Measurements from ENCODE around the gene KIAA0753. TPM values are rescaled to one million over a fixed set of nuclear protein-coding genes. Genes with fewer than 3 reads are reported as not detected.

KIAA0753 gene
- total RNA-seq, 2 donors from 2014 or later = 16.0 to 29.7 TPM

- Mint-ChIP-seq H3K4me1 (ENCODE audit: low read depth in 2 of 2) (no peaks in the 10 kb centered on the region), H3K9me3 (no peaks in the 10 kb centered on the region), H3K36me3 (no peaks in the 10 kb centered on the region), H3K4me3 (no peak overlapping the region), H3K27me3 (peaks cover 0 to 9% of the 10 kb centered on the region in 2 donors), H3K27ac (no peak overlapping the region)
- ATAC-seq = peak; percentile 37 to 61
- no peak for DNase-seq (ENCODE audit: low spot score)
Observed at GRCh38 chr17:6546069-6546718, 94.3 kb downstream of the KIAA0753 start.

- Mint-ChIP-seq H3K4me3 (no peak overlapping the region), H3K9me3 (no peaks in the 10 kb centered on the region), H3K36me3 (no peaks in the 10 kb centered on the region), H3K4me1 (ENCODE audit: low read depth in 2 of 2) (no peaks in the 10 kb centered on the region), H3K27me3 (peaks cover 0 to 10% of the 10 kb centered on the region in 2 donors), H3K27ac (no peak overlapping the region)
- DNase-seq (ENCODE audit: low spot score) (no peak), ATAC-seq (no peak)
Observed at GRCh38 chr17:6545291-6545690, 95.2 kb downstream of the KIAA0753 start.

GRCh38 chr17:6544011-6544370 is 96.5 kb downstream of the KIAA0753 start:
- Mint-ChIP-seq H3K27ac (no peak overlapping the region), H3K27me3 (peaks cover 0 to 8% of the 10 kb centered on the region in 2 donors), H3K4me1 (ENCODE audit: low read depth in 2 of 2) (no peaks in the 10 kb centered on the region), H3K9me3 (no peaks in the 10 kb centered on the region), H3K36me3 (no peaks in the 10 kb centered on the region), H3K4me3 (no peak overlapping the region)
- no peak for ATAC-seq
- no peak for DNase-seq (ENCODE audit: low spot score)

- Mint-ChIP-seq H3K27me3 (peaks cover 0 to 5% of the 10 kb centered on the region in 2 donors), H3K27ac (no peak overlapping the region), H3K36me3 (no peaks in the 10 kb centered on the region), H3K9me3 (no peaks in the 10 kb centered on the region), H3K4me3 (no peak overlapping the region), H3K4me1 (ENCODE audit: low read depth in 2 of 2) (no peaks in the 10 kb centered on the region)
- peak in 1 of 2 donors; percentile 6 for ATAC-seq
- DNase-seq (ENCODE audit: low spot score) = no peak
Observed at GRCh38 chr17:6543079-6544010, 97.2 kb downstream of the KIAA0753 start.

GRCh38 chr17:6542577-6542976 is 97.9 kb downstream of the KIAA0753 start:
- H3K36me3 Mint-ChIP-seq = no peaks in the 10 kb centered on the region
- H3K4me1 Mint-ChIP-seq (ENCODE audit: low read depth in 2 of 2) = no peaks in the 10 kb centered on the region
- DNase-seq (ENCODE audit: low spot score) (no peak), ATAC-seq (no peak)
- no peak overlapping the region for H3K4me3 Mint-ChIP-seq
- no peak overlapping the region for H3K27ac Mint-ChIP-seq
- H3K9me3 Mint-ChIP-seq = no peaks in the 10 kb centered on the region
- peaks cover 0 to 5% of the 10 kb centered on the region in 2 donors for H3K27me3 Mint-ChIP-seq

GRCh38 chr17:6541886-6542285 is 98.6 kb downstream of the KIAA0753 start:
- ATAC-seq (no peak), DNase-seq (ENCODE audit: low spot score) (no peak)
- Mint-ChIP-seq H3K9me3 (no peaks in the 10 kb centered on the region), H3K27me3 (peaks cover 0 to 5% of the 10 kb centered on the region in 2 donors), H3K4me1 (ENCODE audit: low read depth in 2 of 2) (no peaks in the 10 kb centered on the region), H3K4me3 (no peak overlapping the region), H3K27ac (no peak overlapping the region), H3K36me3 (no peaks in the 10 kb centered on the region)

- H3K36me3 Mint-ChIP-seq = no peaks in the 10 kb centered on the region
- peaks cover 0 to 5% of the 10 kb centered on the region in 2 donors for H3K27me3 Mint-ChIP-seq
- DNase-seq (ENCODE audit: low spot score) (no peak), ATAC-seq (no peak)
- no peaks in the 10 kb centered on the region for H3K9me3 Mint-ChIP-seq
- no peak overlapping the region for H3K27ac Mint-ChIP-seq
- no peaks in the 10 kb centered on the region for H3K4me1 Mint-ChIP-seq (ENCODE audit: low read depth in 2 of 2)
- no peak overlapping the region for H3K4me3 Mint-ChIP-seq
Observed at GRCh38 chr17:6539871-6540270, 100.6 kb downstream of the KIAA0753 start.

- Mint-ChIP-seq H3K36me3 (no peaks in the 10 kb centered on the region), H3K9me3 (no peaks in the 10 kb centered on the region), H3K27me3 (peaks cover 0 to 8% of the 10 kb centered on the region in 2 donors), H3K27ac (no peak overlapping the region), H3K4me3 (no peak overlapping the region), H3K4me1 (ENCODE audit: low read depth in 2 of 2) (no peaks in the 10 kb centered on the region)
- ATAC-seq = no peak
- no peak for DNase-seq (ENCODE audit: low spot score)
Observed at GRCh38 chr17:6536566-6537065, 103.9 kb downstream of the KIAA0753 start.

- H3K4me3 Mint-ChIP-seq = no peak overlapping the region
- H3K27ac Mint-ChIP-seq = no peak overlapping the region
- H3K36me3 Mint-ChIP-seq = no peaks in the 10 kb centered on the region
- ATAC-seq = no peak
- no peaks in the 10 kb centered on the region for H3K9me3 Mint-ChIP-seq
- no peaks in the 10 kb centered on the region for H3K4me1 Mint-ChIP-seq (ENCODE audit: low read depth in 2 of 2)
- no peak for DNase-seq (ENCODE audit: low spot score)
- H3K27me3 Mint-ChIP-seq = peaks cover 0 to 5% of the 10 kb centered on the region in 2 donors
Observed at GRCh38 chr17:6536053-6536452, 104.5 kb downstream of the KIAA0753 start.

GRCh38 chr17:6534846-6535514 is 105.5 kb downstream of the KIAA0753 start:
- H3K27me3 Mint-ChIP-seq = peaks cover 0 to 5% of the 10 kb centered on the region in 2 donors
- H3K27ac Mint-ChIP-seq = no peak overlapping the region
- no peak overlapping the region for H3K4me3 Mint-ChIP-seq
- no peak for ATAC-seq
- H3K36me3 Mint-ChIP-seq = no peaks in the 10 kb centered on the region
- H3K4me1 Mint-ChIP-seq (ENCODE audit: low read depth in 2 of 2) = no peaks in the 10 kb centered on the region
- no peaks in the 10 kb centered on the region for H3K9me3 Mint-ChIP-seq
- DNase-seq (ENCODE audit: low spot score) = no peak

GRCh38 chr17:6532441-6532885 is 108.0 kb downstream of the KIAA0753 start:
- H3K36me3 Mint-ChIP-seq = no peaks in the 10 kb centered on the region
- no peak overlapping the region for H3K4me3 Mint-ChIP-seq
- ATAC-seq = no peak
- peaks cover 7 to 8% of the 10 kb centered on the region in 2 donors for H3K27me3 Mint-ChIP-seq
- H3K4me1 Mint-ChIP-seq (ENCODE audit: low read depth in 2 of 2) = no peaks in the 10 kb centered on the region
- no peak overlapping the region for H3K27ac Mint-ChIP-seq
- H3K9me3 Mint-ChIP-seq = no peaks in the 10 kb centered on the region
- DNase-seq (ENCODE audit: low spot score) = no peak

GRCh38 chr17:6531575-6531974 is 108.9 kb downstream of the KIAA0753 start:
- Mint-ChIP-seq H3K27me3 (peaks cover 7 to 8% of the 10 kb centered on the region in 2 donors), H3K4me1 (ENCODE audit: low read depth in 2 of 2) (no peaks in the 10 kb centered on the region), H3K4me3 (no peak overlapping the region), H3K9me3 (no peaks in the 10 kb centered on the region), H3K27ac (no peak overlapping the region), H3K36me3 (no peaks in the 10 kb centered on the region)
- no peak for DNase-seq (ENCODE audit: low spot score)
- no peak for ATAC-seq

GRCh38 chr17:6530324-6530920 is 110.1 kb downstream of the KIAA0753 start:
- no peaks in the 10 kb centered on the region for H3K36me3 Mint-ChIP-seq
- H3K4me3 Mint-ChIP-seq = no peak overlapping the region
- H3K27ac Mint-ChIP-seq = no peak overlapping the region
- H3K9me3 Mint-ChIP-seq = no peaks in the 10 kb centered on the region
- ATAC-seq = no peak
- peaks cover 7 to 8% of the 10 kb centered on the region in 2 donors for H3K27me3 Mint-ChIP-seq
- no peaks in the 10 kb centered on the region for H3K4me1 Mint-ChIP-seq (ENCODE audit: low read depth in 2 of 2)
- DNase-seq (ENCODE audit: low spot score) = no peak
